ENCODE results near the gene GALNT18. TPM values are rescaled to one million over a fixed set of nuclear protein-coding genes. Genes with fewer than 3 reads are reported as not detected.

The GALNT18 gene
- total and polyA plus RNA-seq, 2 donors (not counting 3 experiments of a cell fraction or from before 2014, with no cell fraction given): 0.17 to 0.18 TPM

GRCh38 chr11:11430431-11430830, 191.4 kb downstream of the GALNT18 start:
- Histone ChIP-seq H4K20me1 (replicated peaks; ENCODE audit: control insufficient read depth, extremely low read depth, insufficient read depth, low read length) (no peaks in the 10 kb centered on the region), H2AFZ (ENCODE audit: low read depth, low read length) (no peak overlapping the region), H3K36me3 (ENCODE audit: control insufficient read depth in 2 of 2, extremely low read depth in 1 of 2, insufficient read depth in 2 of 2, low read length in 2 of 2) (no peaks in the 10 kb centered on the region), H3K4me2 (ENCODE audit: insufficient read depth, low read length) (no peak overlapping the region), H3K27ac (ENCODE audit: insufficient read depth, low read depth, low read length) (no peak overlapping the region), H3K79me2 (ENCODE audit: control insufficient read depth, insufficient read depth, low read length) (no peaks in the 10 kb centered on the region), H3K4me3 (replicated peaks in 1 of 3; ENCODE audit: insufficient read depth in 1 of 3, low read depth in 1 of 3, low read length in 3 of 3) (no peak overlapping the region), H3K27me3 (ENCODE audit: control insufficient read depth in 2 of 2, insufficient read depth in 2 of 2, low read length in 2 of 2) (no peaks in the 10 kb centered on the region), H3K9ac (replicated peaks; ENCODE audit: extremely low read depth, insufficient read depth, low read length) (no peak overlapping the region), H3K9me1 (replicated peaks; ENCODE audit: control insufficient read depth, extremely low read depth, insufficient read depth, low read length) (no peaks in the 10 kb centered on the region), H3K4me1 (ENCODE audit: control insufficient read depth, extremely low read depth, insufficient read depth, low read length) (no peaks in the 10 kb centered on the region), H3K9me3 (replicated peaks; ENCODE audit: control insufficient read depth, insufficient read depth, low read length) (no peaks in the 10 kb centered on the region)
- TF ChIP-seq POLR2AphosphoS5 (IDR thresholded peaks at IDR 0.05; ENCODE audit: insufficient read depth, low read depth, low read length) (no peak), POLR2A (IDR thresholded peaks at IDR 0.05; ENCODE audit: low read depth, low read length) (no peak), GATA2 (IDR thresholded peaks at IDR 0.05; ENCODE audit: insufficient read depth, insufficient read length, low read depth, low read length) (no peak), MAX (IDR thresholded peaks at IDR 0.05; ENCODE audit: insufficient read depth, insufficient read length) (no peak), MYC (IDR thresholded peaks at IDR 0.05; ENCODE audit: low read depth, low read length) (no peak), EZH2 (IDR thresholded peaks at IDR 0.05; ENCODE audit: borderline replicate concordance, low read depth, low read length, severe bottlenecking) (no peak), CTCF (IDR thresholded peaks at IDR 0.05; ENCODE audit: extremely low read depth in 1 of 2, insufficient read depth in 1 of 2, low read depth in 1 of 2, low read length in 2 of 2) (no peak), FOS (IDR thresholded peaks at IDR 0.05; ENCODE audit: borderline replicate concordance, insufficient read depth, low read length) (no peak), JUN (IDR thresholded peaks at IDR 0.05; ENCODE audit: borderline replicate concordance, insufficient read depth, insufficient read length, low read depth) (no peak)
- DNase-seq (ENCODE audit: low read depth, low spot score) (no peak), FAIRE-seq (no peak)
- ChIA-PET POLR2A (no interaction called here), CTCF (no interaction called here)
- dilution Hi-C loops (cut with MboI; ENCODE audit: extremely low pct_ligation_motif_present, low sequenced_read_pairs): no loop called here
- BruUV-seq (replicated peaks): no TSS peak
- intact Hi-C loops (cut with micrococcal nuclease): no loop called here

Measured in endothelial cell of umbilical vein (primary cell).